ENCODE data around the gene SYNPR. TPM values are rescaled to one million over a fixed set of nuclear protein-coding genes. Genes with fewer than 3 reads are reported as not detected.

The SYNPR gene
- total RNA-seq, 2 experiments from 2014 or later, result not detected

DNA sequence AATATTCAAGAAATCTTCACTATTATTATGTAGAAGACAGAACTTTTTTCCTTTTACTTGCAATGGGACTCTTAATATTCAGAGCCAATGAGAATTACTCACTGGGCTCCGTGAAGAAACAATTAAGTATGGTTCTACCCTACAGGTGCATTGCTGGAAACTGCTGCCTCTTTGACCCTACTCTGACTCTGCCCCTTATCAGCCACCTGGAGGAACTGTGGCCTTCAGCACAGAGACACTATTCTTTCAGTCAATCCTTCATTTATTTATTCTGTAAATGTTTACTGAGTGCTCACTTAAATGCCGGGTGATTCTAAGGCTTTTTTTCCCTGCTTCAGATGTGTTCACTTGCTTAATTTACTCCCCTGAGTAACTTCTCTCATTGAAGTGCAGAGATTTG lies 163.2 kb downstream of the SYNPR start:
- Histone ChIP-seq H3K4me3 (ENCODE audit: low read depth, low read length, poor library complexity, severe bottlenecking) (no peak overlapping the region), H2AFZ (ENCODE audit: low read length) (no peak overlapping the region), H3K4me2 (ENCODE audit: low read length) (no peak overlapping the region), H3K9me3 (ENCODE audit: low read length) (no peaks in the 10 kb centered on the region), H3K9me2 (ENCODE audit: insufficient read depth, low read length) (no peaks in the 10 kb centered on the region), H3K4me1 (ENCODE audit: insufficient read depth, low read length, poor library complexity, severe bottlenecking) (no peaks in the 10 kb centered on the region), H4K20me1 (ENCODE audit: insufficient read depth, low read length) (no peaks in the 10 kb centered on the region), H3K27ac (ENCODE audit: low read depth, low read length, poor library complexity, severe bottlenecking) (no peak overlapping the region), H3K36me3 (ENCODE audit: insufficient read depth, low read length) (no peaks in the 10 kb centered on the region), H3K79me2 (ENCODE audit: insufficient read depth, low read depth, low read length) (no peaks in the 10 kb centered on the region)
- ChIA-PET CTCF (ENCODE audit: unreplicated experiment) (no interaction called here), POLR2A (no interaction called here)
- BruUV-seq (replicated peaks), result no TSS peak
- TF ChIP-seq, protein P1, sequence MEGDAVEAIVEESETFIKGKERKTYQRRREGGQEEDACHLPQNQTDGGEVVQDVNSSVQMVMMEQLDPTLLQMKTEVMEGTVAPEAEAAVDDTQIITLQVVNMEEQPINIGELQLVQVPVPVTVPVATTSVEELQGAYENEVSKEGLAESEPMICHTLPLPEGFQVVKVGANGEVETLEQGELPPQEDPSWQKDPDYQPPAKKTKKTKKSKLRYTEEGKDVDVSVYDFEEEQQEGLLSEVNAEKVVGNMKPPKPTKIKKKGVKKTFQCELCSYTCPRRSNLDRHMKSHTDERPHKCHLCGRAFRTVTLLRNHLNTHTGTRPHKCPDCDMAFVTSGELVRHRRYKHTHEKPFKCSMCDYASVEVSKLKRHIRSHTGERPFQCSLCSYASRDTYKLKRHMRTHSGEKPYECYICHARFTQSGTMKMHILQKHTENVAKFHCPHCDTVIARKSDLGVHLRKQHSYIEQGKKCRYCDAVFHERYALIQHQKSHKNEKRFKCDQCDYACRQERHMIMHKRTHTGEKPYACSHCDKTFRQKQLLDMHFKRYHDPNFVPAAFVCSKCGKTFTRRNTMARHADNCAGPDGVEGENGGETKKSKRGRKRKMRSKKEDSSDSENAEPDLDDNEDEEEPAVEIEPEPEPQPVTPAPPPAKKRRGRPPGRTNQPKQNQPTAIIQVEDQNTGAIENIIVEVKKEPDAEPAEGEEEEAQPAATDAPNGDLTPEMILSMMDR (conservative IDR thresholded peaks at IDR 0.05; ENCODE audit: low read length), result no peak
- no peak for TF ChIP-seq EZH2phosphoT487 (IDR thresholded peaks at IDR 0.05; ENCODE audit: borderline replicate concordance, low read depth, low read length)
- no peak for DNase-seq (ENCODE audit: low spot score)
- intact Hi-C loops (cut with micrococcal nuclease; ENCODE audit: unreplicated experiment), result no loop called here

- no peaks in the 10 kb centered on the region for H3K4me1 ChIP-seq (ENCODE audit: insufficient read depth, low read length, poor library complexity, severe bottlenecking)
- no TSS peak for BruUV-seq (replicated peaks)
- DNase-seq (ENCODE audit: low spot score), result no peak
- H2AFZ ChIP-seq (ENCODE audit: low read length), result no peak overlapping the region
- H3K9me3 ChIP-seq (ENCODE audit: low read length), result no peaks in the 10 kb centered on the region
- H3K9me2 ChIP-seq (ENCODE audit: insufficient read depth, low read length), result no peaks in the 10 kb centered on the region
- ChIA-PET POLR2A (interaction anchor here (0.5 kb wide), 2 partner anchors 242 to 1206 kb away, joined by 3 to 4 read pairs; no protein-coding TSS in a partner anchor), CTCF (ENCODE audit: unreplicated experiment) (no interaction called here)
- H4K20me1 ChIP-seq (ENCODE audit: insufficient read depth, low read length), result no peaks in the 10 kb centered on the region
- intact Hi-C loops (cut with micrococcal nuclease; ENCODE audit: unreplicated experiment), result no loop called here
- H3K27ac ChIP-seq (ENCODE audit: low read depth, low read length, poor library complexity, severe bottlenecking), result no peak overlapping the region
- H3K79me2 ChIP-seq (ENCODE audit: insufficient read depth, low read depth, low read length), result no peaks in the 10 kb centered on the region
- no peak overlapping the region for H3K4me2 ChIP-seq (ENCODE audit: low read length)
- no peak for TF ChIP-seq EZH2phosphoT487 (IDR thresholded peaks at IDR 0.05; ENCODE audit: borderline replicate concordance, low read depth, low read length)
- TF ChIP-seq, protein P1 (conservative IDR thresholded peaks at IDR 0.05; ENCODE audit: low read length), result no peak
- no peak overlapping the region for H3K4me3 ChIP-seq (ENCODE audit: low read depth, low read length, poor library complexity, severe bottlenecking)
- H3K36me3 ChIP-seq (ENCODE audit: insufficient read depth, low read length), result no peaks in the 10 kb centered on the region
Observed at GRCh38 chr3:63442918-63443317, 164.8 kb downstream of the SYNPR start.

- Histone ChIP-seq H3K9me3 (ENCODE audit: low read length) (no peaks in the 10 kb centered on the region), H3K4me1 (ENCODE audit: insufficient read depth, low read length, poor library complexity, severe bottlenecking) (no peaks in the 10 kb centered on the region), H4K20me1 (ENCODE audit: insufficient read depth, low read length) (no peaks in the 10 kb centered on the region), H3K9me2 (ENCODE audit: insufficient read depth, low read length) (no peaks in the 10 kb centered on the region), H3K79me2 (ENCODE audit: insufficient read depth, low read depth, low read length) (no peaks in the 10 kb centered on the region), H3K27ac (ENCODE audit: low read depth, low read length, poor library complexity, severe bottlenecking) (no peak overlapping the region), H3K36me3 (ENCODE audit: insufficient read depth, low read length) (no peaks in the 10 kb centered on the region), H2AFZ (ENCODE audit: low read length) (no peak overlapping the region), H3K4me3 (ENCODE audit: low read depth, low read length, poor library complexity, severe bottlenecking) (no peak overlapping the region), H3K4me2 (ENCODE audit: low read length) (no peak overlapping the region)
- BruUV-seq (replicated peaks), result no TSS peak
- CTCF ChIA-PET (ENCODE audit: unreplicated experiment), result no interaction called here
- intact Hi-C loops (cut with micrococcal nuclease; ENCODE audit: unreplicated experiment), result no loop called here
- no peak for DNase-seq (ENCODE audit: low spot score)
- POLR2A ChIA-PET, result interaction anchor here (0.5 to 1.3 kb wide), 3 partner anchors 11 to 1854 kb away, joined by 3 to 5 read pairs (median 3); no protein-coding TSS in a partner anchor
- no peak for TF ChIP-seq EZH2phosphoT487 (IDR thresholded peaks at IDR 0.05; ENCODE audit: borderline replicate concordance, low read depth, low read length)
- TF ChIP-seq, protein P1 (conservative IDR thresholded peaks at IDR 0.05; ENCODE audit: low read length), result no peak
Observed at GRCh38 chr3:63450023-63450422, 171.9 kb downstream of the SYNPR start.

Measured in OCI-LY7 (cell line).